Karpas-422 (cell line): Measurements from ENCODE around the gene KIF6. TPM values are rescaled to one million over a fixed set of nuclear protein-coding genes. Genes with fewer than 3 reads are reported as not detected.

ENCODE experiments used
- DNase-seq: peaks from one replicate; pipeline ENCODE4 v3.0.0-alpha.2; 2015
- H2AFZ ChIP-seq: fragments of 200-600 bp; sonication (generic); 2 replicates; pipeline ENCODE4 v1.6.1; 2014; ENCODE audit warnings: antibody characterized with exemption, low read length, mixed read lengths
- H3K27ac ChIP-seq: fragments of 200-600 bp; sonication (generic); 2 replicates; pipeline ENCODE4 v1.5.1; 2014; ENCODE audit warnings: mild to moderate bottlenecking, low read length, moderate library complexity
- H3K27me3 ChIP-seq: fragments of 200-600 bp; sonication (generic); 2 replicates; pipeline ENCODE4 v1.6.1; 2014; ENCODE audit warnings: low read length, mixed read lengths
- H3K36me3 ChIP-seq: fragments of 200-600 bp; sonication (generic); 2 replicates; pipeline ENCODE4 v1.6.1; 2014; ENCODE audit warnings: low read length, mixed read lengths; ENCODE audit not compliant: insufficient read depth
- H3K4me1 ChIP-seq: fragments of 200-600 bp; sonication (generic); 2 replicates; pipeline ENCODE4 v1.6.1; 2014; ENCODE audit warnings: mild to moderate bottlenecking, low read length, mixed read lengths
- H3K4me2 ChIP-seq: fragments of 200-600 bp; sonication (generic); 2 replicates; pipeline ENCODE4 v1.6.1; 2014; ENCODE audit warnings: low read length, low read depth, mild to moderate bottlenecking; ENCODE audit not compliant: poor library complexity, severe bottlenecking
- H3K4me3 ChIP-seq: fragments of 200-600 bp; sonication (generic); 2 replicates; pipeline ENCODE4 v1.5.1; 2014; ENCODE audit warnings: mild to moderate bottlenecking, antibody characterized with exemption, low read length, mixed read lengths
- H3K79me2 ChIP-seq: fragments of 200-600 bp; sonication (generic); 2 replicates; pipeline ENCODE4 v1.6.1; 2014; ENCODE audit warnings: mild to moderate bottlenecking, low read length, mixed read lengths
- H3K9ac ChIP-seq: fragments of 200-600 bp; sonication (generic); 2 replicates; pipeline ENCODE4 v1.6.0; 2014; ENCODE audit warnings: low read length
- H3K9me2 ChIP-seq: fragments of 200-600 bp; sonication (generic), shearing (Covaris generic); replicated peaks from 2 replicates; pipeline ENCODE4 v1.6.0; 2014; ENCODE audit warnings: mild to moderate bottlenecking, low read length, moderate library complexity; ENCODE audit not compliant: insufficient read depth
- H3K9me3 ChIP-seq: fragments of 300-700, 200-600 bp; sonication (generic); 2 replicates; pipeline ENCODE4 v1.6.1; 2014; ENCODE audit warnings: low read length, mixed read lengths
- H4K20me1 ChIP-seq: fragments of 200-600 bp; sonication (generic); 2 replicates; pipeline ENCODE4 v1.6.1; 2014; ENCODE audit warnings: mild to moderate bottlenecking, antibody characterized with exemption, low read length, low read depth; ENCODE audit not compliant: insufficient read depth
- total RNA-seq: library from RNA; depleted of rRNA; stranded (reverse); fragments of >200 nt; shearing (Covaris generic); gene quantifications from 2 replicates; pipeline ENCODE4 v1.2.3, GENCODE V29; 2014; ENCODE audit warnings: low replicate concordance

KIF6 gene
- total RNA-seq, 1 experiment from 2014 or later = not detected

DNA sequence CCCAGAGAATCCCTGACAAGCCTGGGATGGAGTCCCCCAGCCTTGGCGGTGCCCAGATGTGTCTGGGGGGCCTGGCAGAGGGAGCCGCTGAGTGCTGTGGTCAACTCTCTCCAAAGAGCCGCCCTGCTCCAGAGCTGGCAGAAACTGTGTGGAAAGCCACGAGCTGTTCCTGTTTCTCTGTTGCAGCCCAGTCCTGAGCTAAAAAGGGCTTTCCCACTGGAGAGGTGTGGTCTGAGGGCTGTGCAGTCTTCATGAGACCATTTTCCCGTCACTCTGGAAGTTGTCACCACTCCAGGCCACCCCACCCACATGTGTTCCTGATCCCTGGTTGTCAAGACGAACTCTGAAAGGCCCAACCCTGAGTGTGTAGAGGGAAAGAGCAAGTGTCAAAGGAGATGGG lies 303.0 kb downstream of the KIF6 start:
- Histone ChIP-seq H3K9me3 (no peaks in the 10 kb centered on the region), H3K4me2 (no peak overlapping the region), H3K9me2 (no peaks in the 10 kb centered on the region), H3K27ac (no peak overlapping the region), H3K36me3 (no peaks in the 10 kb centered on the region), H3K9ac (no peak overlapping the region), H3K79me2 (no peaks in the 10 kb centered on the region), H3K4me1 (no peaks in the 10 kb centered on the region), H4K20me1 (no peaks in the 10 kb centered on the region), H3K4me3 (no peak overlapping the region), H3K27me3 (no peaks in the 10 kb centered on the region), H2AFZ (no peak overlapping the region)
- DNase-seq = no peak

DNA sequence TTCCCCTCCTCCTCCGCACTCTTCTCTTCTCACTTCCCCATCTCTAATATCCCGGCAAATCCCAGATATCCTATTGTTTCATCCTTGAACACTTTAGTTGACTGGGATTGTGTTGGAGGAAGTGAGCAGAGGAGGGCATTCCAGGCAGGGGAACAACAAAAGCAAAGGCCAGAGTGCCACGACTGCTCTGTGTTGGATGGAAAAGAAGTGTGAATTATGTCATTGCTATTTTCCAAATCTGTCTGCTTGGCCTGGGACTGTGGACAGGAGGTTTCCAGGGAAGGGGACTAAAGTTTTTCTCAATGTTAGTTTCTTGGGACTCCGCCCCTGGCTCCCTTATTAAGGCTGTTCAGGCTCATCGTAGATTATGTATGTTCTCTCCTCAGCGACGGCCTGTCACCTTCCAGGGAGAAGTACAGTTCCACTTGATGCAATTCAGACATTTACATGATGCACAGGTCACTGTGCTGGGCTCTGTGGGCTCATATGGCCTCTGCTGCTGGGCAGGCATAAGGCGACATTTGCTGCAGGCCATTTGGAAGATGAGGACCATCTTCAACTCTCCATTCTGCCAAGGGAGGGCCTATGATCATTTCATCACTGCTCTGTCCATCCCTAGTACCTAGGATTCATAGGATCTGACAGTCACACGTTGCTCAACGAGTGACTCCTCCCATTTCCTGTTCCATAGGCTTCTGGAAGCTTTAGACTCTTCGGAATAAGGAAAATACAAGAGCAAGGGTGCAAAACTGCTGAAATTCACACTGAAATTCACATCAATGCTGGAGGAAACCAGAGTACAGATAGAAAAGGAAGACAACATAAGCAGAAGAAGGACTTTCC lies 303.6 kb downstream of the KIF6 start:
- no peaks in the 10 kb centered on the region for H3K4me1 ChIP-seq
- no peak overlapping the region for H3K4me3 ChIP-seq
- H3K9me2 ChIP-seq = no peaks in the 10 kb centered on the region
- no peaks in the 10 kb centered on the region for H3K79me2 ChIP-seq
- H4K20me1 ChIP-seq = no peaks in the 10 kb centered on the region
- no peak overlapping the region for H3K9ac ChIP-seq
- no peaks in the 10 kb centered on the region for H3K27me3 ChIP-seq
- DNase-seq = no peak
- H3K4me2 ChIP-seq = no peak overlapping the region
- H2AFZ ChIP-seq = no peak overlapping the region
- H3K9me3 ChIP-seq = no peaks in the 10 kb centered on the region
- no peaks in the 10 kb centered on the region for H3K36me3 ChIP-seq
- no peak overlapping the region for H3K27ac ChIP-seq

DNA sequence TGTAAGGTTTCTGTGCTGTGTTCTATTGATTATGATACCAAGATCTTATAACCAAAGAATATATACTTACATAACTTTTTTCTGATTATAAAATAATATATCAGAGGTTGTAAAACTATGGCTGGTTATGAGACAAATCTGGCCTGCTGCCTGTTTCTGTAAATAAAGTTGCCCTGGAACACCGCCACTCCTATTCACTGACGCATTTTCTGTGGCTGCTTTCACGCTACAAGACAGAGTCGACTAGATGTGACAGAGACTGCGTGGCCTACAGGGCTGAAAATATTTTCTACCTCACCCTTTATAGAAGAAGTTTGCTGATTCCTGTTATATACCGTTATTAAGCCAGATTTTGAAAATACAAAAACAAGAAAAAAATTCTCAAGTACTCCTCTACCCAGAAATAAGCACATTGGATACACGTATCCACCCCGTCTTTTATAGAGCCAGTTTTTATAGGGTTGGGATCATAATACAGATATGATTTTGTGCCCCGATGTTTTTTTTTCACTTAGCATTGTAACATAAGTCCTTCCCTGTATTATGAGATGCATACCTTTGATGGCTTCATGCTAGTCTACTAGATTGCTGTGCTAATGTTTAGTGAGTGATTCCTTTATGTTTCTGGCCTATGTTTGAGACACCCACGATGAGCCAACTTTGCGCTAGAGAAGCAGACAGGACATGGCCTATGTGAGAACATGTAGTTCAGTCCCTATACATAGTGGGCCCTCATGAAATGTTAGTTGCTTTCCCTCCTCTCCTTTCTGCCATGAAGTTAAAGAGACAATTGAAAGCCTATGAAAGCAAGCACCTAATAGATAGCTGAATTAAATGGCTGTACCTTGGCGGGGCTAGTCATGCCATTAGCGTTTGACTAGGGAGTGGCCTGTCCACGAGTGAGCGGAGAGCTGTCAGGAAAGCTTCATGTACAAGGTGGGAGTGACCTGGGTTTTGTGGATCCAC lies 304.6 kb downstream of the KIF6 start:
- DNase-seq = no peak
- no peaks in the 10 kb centered on the region for H3K27me3 ChIP-seq
- H3K4me3 ChIP-seq = no peak overlapping the region
- no peaks in the 10 kb centered on the region for H3K36me3 ChIP-seq
- no peaks in the 10 kb centered on the region for H3K9me2 ChIP-seq
- H3K9ac ChIP-seq = no peak overlapping the region
- H3K9me3 ChIP-seq = no peaks in the 10 kb centered on the region
- no peak overlapping the region for H3K4me2 ChIP-seq
- no peaks in the 10 kb centered on the region for H3K4me1 ChIP-seq
- H3K27ac ChIP-seq = no peak overlapping the region
- no peaks in the 10 kb centered on the region for H3K79me2 ChIP-seq
- no peaks in the 10 kb centered on the region for H4K20me1 ChIP-seq
- H2AFZ ChIP-seq = no peak overlapping the region

DNA sequence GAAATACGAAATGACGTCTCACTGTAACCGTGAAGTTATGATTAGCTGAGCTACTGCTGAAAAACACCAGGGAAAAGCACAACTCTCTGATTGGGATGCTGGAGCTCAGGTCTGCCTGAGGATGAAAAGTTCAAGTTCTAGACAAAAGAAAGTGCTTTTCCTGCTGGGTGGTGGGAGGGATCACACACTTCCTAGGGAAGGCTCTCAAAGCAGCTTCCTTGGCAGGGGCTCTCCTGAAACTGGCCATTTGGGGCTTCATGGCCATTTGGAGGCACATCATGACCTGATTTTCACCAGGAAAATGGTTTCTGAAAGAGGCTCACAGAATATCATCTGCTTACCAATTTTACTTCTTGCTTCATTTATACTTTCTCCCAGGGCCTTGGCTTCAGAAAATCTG lies 305.6 kb downstream of the KIF6 start:
- Histone ChIP-seq H3K4me2 (no peak overlapping the region), H3K27me3 (no peaks in the 10 kb centered on the region), H4K20me1 (no peaks in the 10 kb centered on the region), H3K9ac (no peak overlapping the region), H3K4me3 (no peak overlapping the region), H3K79me2 (no peaks in the 10 kb centered on the region), H3K9me3 (no peaks in the 10 kb centered on the region), H3K9me2 (no peaks in the 10 kb centered on the region), H3K27ac (no peak overlapping the region), H2AFZ (no peak overlapping the region), H3K4me1 (no peaks in the 10 kb centered on the region), H3K36me3 (no peaks in the 10 kb centered on the region)
- no peak for DNase-seq

DNA sequence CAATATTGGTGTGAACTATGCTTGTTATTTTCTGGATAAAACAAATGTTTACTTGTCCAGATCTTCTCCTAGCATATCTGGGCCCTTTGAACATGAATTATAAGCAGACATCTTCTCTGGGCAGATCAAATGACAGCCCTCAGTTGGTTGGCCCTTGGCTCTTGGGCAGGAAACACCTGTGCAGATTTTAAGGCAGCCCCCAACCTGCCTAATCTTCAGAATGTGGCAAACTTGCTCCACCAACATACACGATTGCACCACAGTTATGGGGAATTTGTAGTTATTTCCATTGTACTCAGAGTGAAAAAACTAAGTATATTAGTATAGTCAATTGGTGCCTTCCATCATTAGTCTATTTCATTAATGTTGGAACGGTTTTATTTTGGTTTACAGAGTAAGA lies 307.8 kb downstream of the KIF6 start:
- Histone ChIP-seq H3K9me3 (no peaks in the 10 kb centered on the region), H4K20me1 (no peaks in the 10 kb centered on the region), H3K79me2 (no peaks in the 10 kb centered on the region), H3K27me3 (no peaks in the 10 kb centered on the region), H3K27ac (no peak overlapping the region), H3K4me1 (no peaks in the 10 kb centered on the region), H3K9me2 (no peaks in the 10 kb centered on the region), H3K4me2 (no peak overlapping the region), H3K4me3 (no peak overlapping the region), H2AFZ (no peak overlapping the region), H3K36me3 (no peaks in the 10 kb centered on the region), H3K9ac (no peak overlapping the region)
- no peak for DNase-seq

DNA sequence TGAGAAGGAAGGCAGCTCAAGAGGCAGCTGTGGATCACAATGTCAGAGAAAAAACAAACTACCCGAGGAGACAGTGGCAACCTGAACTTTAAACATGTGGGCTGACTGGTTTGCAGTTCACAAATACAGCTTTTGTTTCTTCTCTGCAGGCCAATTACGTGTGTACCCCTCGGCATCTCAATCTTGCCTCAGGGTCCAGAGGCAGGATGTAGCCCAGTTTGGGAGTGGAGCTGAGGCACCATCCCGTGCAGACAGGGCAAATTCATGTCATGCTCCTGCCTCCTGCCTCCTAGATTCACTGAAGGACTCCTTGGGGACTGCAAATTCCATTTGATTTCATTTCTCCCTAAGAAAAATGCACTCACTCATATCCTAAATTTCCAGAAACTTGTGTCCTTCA lies 308.5 kb downstream of the KIF6 start:
- Histone ChIP-seq H3K9me3 (no peaks in the 10 kb centered on the region), H3K9me2 (no peaks in the 10 kb centered on the region), H3K4me1 (no peaks in the 10 kb centered on the region), H3K9ac (no peak overlapping the region), H4K20me1 (no peaks in the 10 kb centered on the region), H2AFZ (no peak overlapping the region), H3K36me3 (no peaks in the 10 kb centered on the region), H3K27ac (no peak overlapping the region), H3K4me2 (no peak overlapping the region), H3K4me3 (no peak overlapping the region), H3K27me3 (no peaks in the 10 kb centered on the region), H3K79me2 (no peaks in the 10 kb centered on the region)
- no peak for DNase-seq

DNA sequence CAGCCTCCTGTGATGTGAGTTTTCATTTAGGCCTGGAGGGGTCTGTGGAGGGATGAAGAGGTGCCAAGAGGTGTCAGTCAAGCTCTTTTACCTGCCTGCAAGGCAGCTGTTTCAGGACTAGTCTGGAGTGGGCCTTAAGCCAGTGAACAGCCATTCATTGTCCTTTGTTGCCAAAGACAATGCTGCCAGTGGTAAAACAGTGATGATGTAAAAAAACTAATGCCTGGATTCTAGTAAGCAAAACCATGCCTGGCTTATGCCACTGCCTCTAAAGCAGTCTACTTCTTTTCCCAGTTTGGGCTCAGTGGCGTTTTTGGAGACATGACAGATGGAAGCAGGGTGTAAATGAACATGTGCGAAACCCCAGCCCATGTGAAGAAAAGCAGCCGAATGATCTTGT lies 309.2 kb downstream of the KIF6 start:
- H3K9me2 ChIP-seq = no peaks in the 10 kb centered on the region
- no peak overlapping the region for H3K9ac ChIP-seq
- no peak overlapping the region for H3K4me3 ChIP-seq
- no peak for DNase-seq
- H3K4me2 ChIP-seq = no peak overlapping the region
- no peaks in the 10 kb centered on the region for H4K20me1 ChIP-seq
- no peaks in the 10 kb centered on the region for H3K36me3 ChIP-seq
- no peaks in the 10 kb centered on the region for H3K4me1 ChIP-seq
- H3K27ac ChIP-seq = no peak overlapping the region
- H3K79me2 ChIP-seq = no peaks in the 10 kb centered on the region
- H2AFZ ChIP-seq = no peak overlapping the region
- no peaks in the 10 kb centered on the region for H3K9me3 ChIP-seq
- no peaks in the 10 kb centered on the region for H3K27me3 ChIP-seq

DNA sequence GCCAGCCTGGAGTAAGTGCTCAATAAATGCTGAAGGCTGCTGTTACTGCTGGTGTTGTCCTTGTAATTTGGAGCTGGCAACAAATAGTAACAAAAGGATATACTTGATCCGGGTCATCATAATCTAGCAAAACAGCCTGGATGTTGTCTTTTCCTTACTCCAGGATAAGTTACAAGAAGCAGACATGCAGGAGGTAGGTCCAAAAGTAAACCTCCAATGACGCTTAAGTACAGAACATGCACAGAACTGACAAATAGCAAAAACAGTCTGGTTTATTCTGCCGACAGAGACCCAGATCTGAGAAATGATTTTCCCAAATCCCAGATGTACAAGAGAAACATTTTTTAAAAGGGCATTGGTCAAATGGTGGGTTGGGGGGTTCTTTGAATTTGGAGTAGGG lies 309.7 kb downstream of the KIF6 start:
- Histone ChIP-seq H3K36me3 (no peaks in the 10 kb centered on the region), H3K4me2 (no peak overlapping the region), H3K4me1 (no peaks in the 10 kb centered on the region), H2AFZ (no peak overlapping the region), H3K9me2 (no peaks in the 10 kb centered on the region), H3K27me3 (no peaks in the 10 kb centered on the region), H4K20me1 (no peaks in the 10 kb centered on the region), H3K27ac (no peak overlapping the region), H3K9ac (no peak overlapping the region), H3K4me3 (no peak overlapping the region), H3K9me3 (no peaks in the 10 kb centered on the region), H3K79me2 (no peaks in the 10 kb centered on the region)
- no peak for DNase-seq
